ENCODE data around the gene OR2B6.
"Not testable (repeated sequence)": the region's sequence is repeated elsewhere in the genome, so short reads cannot be mapped to it uniquely, and the experiment has no call there.

The OR2B6 gene

GRCh38 chr6:27956941-27957340 lies at the start of gene OR2B6:
Gene OR2B6, plus strand, starts transcription at chr6:27957241. Its CDS starts 0 bp downstream, at chr6:27957241.
- no peak for DNase-seq

- no peak for DNase-seq
Measured at GRCh38 chr6:27908017-27908416, 49.0 kb upstream of the OR2B6 start.

GRCh38 chr6:27911956-27912446 lies 45.0 kb upstream of the OR2B6 start, which contains the start of gene OR2B2:
Gene OR2B2, minus strand, starts transcription at chr6:27912396. Its CDS starts 77 bp downstream, at chr6:27912319.
- no peak for DNase-seq

- DNase-seq: no peak
Measured at GRCh38 chr6:27922949-27923348, 34.1 kb upstream of the OR2B6 start.

- no peak for DNase-seq
Measured at GRCh38 chr6:27924179-27924578, 32.9 kb upstream of the OR2B6 start.

- DNase-seq: not testable (repeated sequence)
Measured at GRCh38 chr6:27928041-27928440, 29.0 kb upstream of the OR2B6 start.

GRCh38 chr6:27929930-27930329 lies 27.1 kb upstream of the OR2B6 start:
- not testable (repeated sequence) for DNase-seq

GRCh38 chr6:27931209-27931608 lies 25.8 kb upstream of the OR2B6 start:
- DNase-seq: no peak

- DNase-seq: no peak
Measured at GRCh38 chr6:27940766-27941165, 16.3 kb upstream of the OR2B6 start.

- DNase-seq: not testable (repeated sequence)
Measured at GRCh38 chr6:27943072-27943471, 14.0 kb upstream of the OR2B6 start.

- no peak for DNase-seq
Measured at GRCh38 chr6:27948237-27948636, 8.8 kb upstream of the OR2B6 start.

GRCh38 chr6:27951040-27951439 lies 6.0 kb upstream of the OR2B6 start:
- DNase-seq: no peak

GRCh38 chr6:27957516-27957915 lies 475 bp downstream of the OR2B6 start:
- DNase-seq: no peak

- DNase-seq: no peak
Measured at GRCh38 chr6:27962506-27962905, 5.5 kb downstream of the OR2B6 start.

- DNase-seq: no peak
Measured at GRCh38 chr6:27966044-27966443, 9.0 kb downstream of the OR2B6 start.

GRCh38 chr6:27966816-27967426 lies 9.9 kb downstream of the OR2B6 start:
- no peak for DNase-seq

- DNase-seq: no peak
Measured at GRCh38 chr6:27970444-27970843, 13.4 kb downstream of the OR2B6 start.

GRCh38 chr6:27972750-27973149 lies 15.7 kb downstream of the OR2B6 start:
- DNase-seq: no peak

- no peak for DNase-seq
Measured at GRCh38 chr6:27977387-27977786, 20.3 kb downstream of the OR2B6 start.

- DNase-seq: no peak
Measured at GRCh38 chr6:27978705-27979104, 21.7 kb downstream of the OR2B6 start.

GRCh38 chr6:27980111-27980510 lies 23.1 kb downstream of the OR2B6 start:
- no peak for DNase-seq

- no peak for DNase-seq
Measured at GRCh38 chr6:27986928-27987725, 30.1 kb downstream of the OR2B6 start.

GRCh38 chr6:27994616-27995015 lies 37.6 kb downstream of the OR2B6 start:
- DNase-seq: no peak

- DNase-seq: no peak
Measured at GRCh38 chr6:28000351-28001045, 43.5 kb downstream of the OR2B6 start.

Measured in activated effector memory CD4-positive, alpha-beta T cell treated with Interleukin-2 at 50 U/mL for 16 hours (primary cell).